K562 (cell line): Measurements from ENCODE around the gene ANKRD11. TPM values are rescaled to one million over a fixed set of nuclear protein-coding genes. Genes with fewer than 3 reads are reported as not detected.

ENCODE experiments used
- BCOR ChIP-seq: fragments of 450-650 bp; IDR thresholded peaks from 2 replicates; pipeline ENCODE4 v1.6.1; 2016
- CBFA2T3 ChIP-seq: fragments of 450-650 bp; IDR thresholded peaks from 2 replicates; pipeline ENCODE4 v1.6.1; 2017
- CREBBP ChIP-seq: IDR thresholded peaks from one replicate; pipeline ENCODE4 v1.6.1; 2012; ENCODE audit warnings: low read depth, mild to moderate bottlenecking, control low read depth, inconsistent platforms, low read length
- EGR1 ChIP-seq: fragments of 450-650 bp; conservative IDR thresholded peaks from 2 replicates; pipeline ENCODE4 v1.6.1; 2017; ENCODE audit warnings: mild to moderate bottlenecking
- NFE2 ChIP-seq: IDR thresholded peaks from 2 replicates; pipeline ENCODE4 v1.6.1; 2014; ENCODE audit warnings: antibody characterized with exemption, low read depth
- NR2C2 ChIP-seq, 2 experiments: fragments of 200-800 bp in 1 of 2; sonication (Bioruptor generic) in 1 of 2; sonication (generic) in 1 of 2; formaldehyde crosslinking in 1 of 2; IDR thresholded peaks; 2 replicates each; pipeline versions ENCODE4 v1.6.1 to v1.8.0; 2016 to 2022; ENCODE audit warnings: mild to moderate bottlenecking in 1 of 2, missing compliant biosample characterization in 1 of 2, missing genetic modification characterization in 1 of 2, missing genetic modification reagents in 1 of 2
- SMARCA4 ChIP-seq: fragments of 450-650 bp; IDR thresholded peaks from 2 replicates; pipeline ENCODE4 v1.6.1; 2016
- ZNF766 ChIP-seq: fragments of 200-800 bp; sonication (Bioruptor generic); conservative IDR thresholded peaks from 2 replicates; pipeline ENCODE4 v1.6.1; 2016; ENCODE audit warnings: missing genetic modification characterization, missing compliant biosample characterization
- polyA plus RNA-seq, 8 experiments: library from polyadenylated mRNA; depleted of rRNA in 4 of 8; stranded (reverse) in 5 of 8; unstranded in 3 of 8; fragments of >200 nt; fragmentation: Nextera tagmentation in 2 of 8; fragmentation: Illumina TruSeq in 1 of 8; extraction: Ambion mirVana in 2 of 8; extraction: Trizol in 1 of 8; gene quantifications; 2 replicates each; pipeline versions ENCODE4 v1.2.1 to v1.2.3, GENCODE V29; 2011 to 2014; ENCODE audit warnings: inconsistent platforms in 1 of 8, missing spikeins in 1 of 8
- total RNA-seq, 7 experiments: library from RNA; depleted of rRNA in 6 of 7; stranded (reverse); fragments of >200 nt in 6 of 7; fragmentation: Illumina TruSeq in 2 of 7; extraction: Trizol in 2 of 7; gene quantifications; 2 replicates each; pipeline versions ENCODE4 v1.2.1 to v1.2.3, GENCODE V29; 2011 to 2021; ENCODE audit warnings: low replicate concordance in 1 of 7
- TF ChIP-seq, protein P1 (sequence below): sonication (generic); formaldehyde crosslinking; IDR thresholded peaks from 2 replicates; pipeline ENCODE4 v1.8.1; 2023; ENCODE audit warnings: missing genetic modification reagents, mild to moderate bottlenecking, borderline replicate concordance
- TF ChIP-seq, protein P2 (sequence below), 2 experiments: fragments of 450-650 bp; conservative IDR thresholded peaks; 2 replicates each; pipeline ENCODE4 v1.6.1; 2017; ENCODE audit warnings: mild to moderate bottlenecking in 2 of 2, moderate library complexity in 2 of 2
- TF ChIP-seq, protein P3 (sequence below): fragments of 450-650 bp; IDR thresholded peaks from 2 replicates; pipeline ENCODE4 v1.6.1; 2018; ENCODE audit not compliant: partially characterized antibody
- TF ChIP-seq, protein P4 (sequence below): sonication (generic); formaldehyde crosslinking; IDR thresholded peaks from 2 replicates; pipeline ENCODE4 v1.8.0; 2022; ENCODE audit warnings: mild to moderate bottlenecking, missing genetic modification reagents
- TF ChIP-seq, protein P5 (sequence below), 3 experiments: fragments of 200-800 bp in 1 of 3; sonication (Bioruptor generic) in 1 of 3; sonication (generic) in 1 of 3; formaldehyde crosslinking in 1 of 3; IDR thresholded peaks; 2 replicates each; pipeline versions ENCODE4 v1.6.1 to v1.8.0; 2016 to 2022; ENCODE audit warnings: mild to moderate bottlenecking in 2 of 3, missing compliant biosample characterization in 2 of 3, missing genetic modification characterization in 2 of 3, missing genetic modification reagents in 1 of 3

ANKRD11 gene
- total and polyA plus RNA-seq, 9 of the 15 experiments (the other 6 are each of a cell fraction or from before 2014, with no cell fraction given), result 4.7 to 126 (median 31.7) TPM

DNA sequence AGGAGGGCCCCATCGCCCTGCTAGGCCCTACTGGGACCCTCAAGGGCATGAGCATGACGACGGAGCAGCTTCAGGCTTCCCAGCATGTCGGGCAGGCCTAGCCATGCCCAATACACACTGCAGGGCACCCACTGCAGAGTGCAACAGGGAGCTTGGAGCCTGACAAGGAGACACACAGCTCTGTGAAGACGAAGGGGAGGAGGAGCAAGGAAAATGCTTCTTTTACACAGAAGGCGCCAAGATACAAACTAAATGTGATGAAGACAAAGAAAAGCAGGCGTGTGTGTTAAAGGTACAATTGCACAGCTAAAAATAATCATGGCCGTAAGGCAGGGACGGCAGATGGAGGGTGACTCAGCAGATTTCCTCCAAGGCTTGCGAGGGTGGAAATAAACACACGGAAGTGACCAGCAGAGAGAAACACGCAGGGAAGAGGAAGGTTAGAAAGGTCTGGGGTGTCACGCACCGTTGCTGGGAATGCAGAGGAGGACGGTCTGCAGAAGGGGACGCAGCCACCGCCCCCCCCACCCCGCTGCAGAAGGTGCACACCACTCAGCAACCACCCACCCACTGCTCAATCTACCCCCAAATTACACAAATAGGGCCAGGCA lies 164.4 kb downstream of the ANKRD11 start (continued):
- TF ChIP-seq EGR1 (peak; percentile 59), NR2C2 (CRISPR knock-in tag; IDR thresholded peaks at IDR 0.05) (no peak), NR2C2 (tag; IDR thresholded peaks at IDR 0.05) (no peak), NFE2 (peak; percentile 100), CREBBP (no peak), SMARCA4 (peak; percentile 87), CBFA2T3 (peak; percentile 51; the same call in 1 of the 2 replicates), BCOR (peak; percentile 26; the same call in 1 of the 2 replicates), ZNF766 (CRISPR knock-in tag) (peak; percentile 86)
- TF ChIP-seq, protein P1, sequence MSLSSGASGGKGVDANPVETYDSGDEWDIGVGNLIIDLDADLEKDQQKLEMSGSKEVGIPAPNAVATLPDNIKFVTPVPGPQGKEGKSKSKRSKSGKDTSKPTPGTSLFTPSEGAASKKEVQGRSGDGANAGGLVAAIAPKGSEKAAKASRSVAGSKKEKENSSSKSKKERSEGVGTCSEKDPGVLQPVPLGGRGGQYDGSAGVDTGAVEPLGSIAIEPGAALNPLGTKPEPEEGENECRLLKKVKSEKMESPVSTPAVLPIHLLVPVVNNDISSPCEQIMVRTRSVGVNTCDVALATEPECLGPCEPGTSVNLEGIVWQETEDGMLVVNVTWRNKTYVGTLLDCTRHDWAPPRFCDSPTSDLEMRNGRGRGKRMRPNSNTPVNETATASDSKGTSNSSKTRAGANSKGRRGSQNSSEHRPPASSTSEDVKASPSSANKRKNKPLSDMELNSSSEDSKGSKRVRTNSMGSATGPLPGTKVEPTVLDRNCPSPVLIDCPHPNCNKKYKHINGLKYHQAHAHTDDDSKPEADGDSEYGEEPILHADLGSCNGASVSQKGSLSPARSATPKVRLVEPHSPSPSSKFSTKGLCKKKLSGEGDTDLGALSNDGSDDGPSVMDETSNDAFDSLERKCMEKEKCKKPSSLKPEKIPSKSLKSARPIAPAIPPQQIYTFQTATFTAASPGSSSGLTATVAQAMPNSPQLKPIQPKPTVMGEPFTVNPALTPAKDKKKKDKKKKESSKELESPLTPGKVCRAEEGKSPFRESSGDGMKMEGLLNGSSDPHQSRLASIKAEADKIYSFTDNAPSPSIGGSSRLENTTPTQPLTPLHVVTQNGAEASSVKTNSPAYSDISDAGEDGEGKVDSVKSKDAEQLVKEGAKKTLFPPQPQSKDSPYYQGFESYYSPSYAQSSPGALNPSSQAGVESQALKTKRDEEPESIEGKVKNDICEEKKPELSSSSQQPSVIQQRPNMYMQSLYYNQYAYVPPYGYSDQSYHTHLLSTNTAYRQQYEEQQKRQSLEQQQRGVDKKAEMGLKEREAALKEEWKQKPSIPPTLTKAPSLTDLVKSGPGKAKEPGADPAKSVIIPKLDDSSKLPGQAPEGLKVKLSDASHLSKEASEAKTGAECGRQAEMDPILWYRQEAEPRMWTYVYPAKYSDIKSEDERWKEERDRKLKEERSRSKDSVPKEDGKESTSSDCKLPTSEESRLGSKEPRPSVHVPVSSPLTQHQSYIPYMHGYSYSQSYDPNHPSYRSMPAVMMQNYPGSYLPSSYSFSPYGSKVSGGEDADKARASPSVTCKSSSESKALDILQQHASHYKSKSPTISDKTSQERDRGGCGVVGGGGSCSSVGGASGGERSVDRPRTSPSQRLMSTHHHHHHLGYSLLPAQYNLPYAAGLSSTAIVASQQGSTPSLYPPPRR (CRISPR knock-in tag), result peak; percentile 74; the same call in 1 of the 2 replicates
- TF ChIP-seq, protein P2, sequence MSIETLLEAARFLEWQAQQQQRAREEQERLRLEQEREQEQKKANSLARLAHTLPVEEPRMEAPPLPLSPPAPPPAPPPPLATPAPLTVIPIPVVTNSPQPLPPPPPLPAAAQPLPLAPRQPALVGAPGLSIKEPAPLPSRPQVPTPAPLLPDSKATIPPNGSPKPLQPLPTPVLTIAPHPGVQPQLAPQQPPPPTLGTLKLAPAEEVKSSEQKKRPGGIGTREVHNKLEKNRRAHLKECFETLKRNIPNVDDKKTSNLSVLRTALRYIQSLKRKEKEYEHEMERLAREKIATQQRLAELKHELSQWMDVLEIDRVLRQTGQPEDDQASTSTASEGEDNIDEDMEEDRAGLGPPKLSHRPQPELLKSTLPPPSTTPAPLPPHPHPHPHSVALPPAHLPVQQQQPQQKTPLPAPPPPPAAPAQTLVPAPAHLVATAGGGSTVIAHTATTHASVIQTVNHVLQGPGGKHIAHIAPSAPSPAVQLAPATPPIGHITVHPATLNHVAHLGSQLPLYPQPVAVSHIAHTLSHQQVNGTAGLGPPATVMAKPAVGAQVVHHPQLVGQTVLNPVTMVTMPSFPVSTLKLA (conservative IDR thresholded peaks at IDR 0.05), result peak; percentile 78 to 89
- TF ChIP-seq, protein P3, sequence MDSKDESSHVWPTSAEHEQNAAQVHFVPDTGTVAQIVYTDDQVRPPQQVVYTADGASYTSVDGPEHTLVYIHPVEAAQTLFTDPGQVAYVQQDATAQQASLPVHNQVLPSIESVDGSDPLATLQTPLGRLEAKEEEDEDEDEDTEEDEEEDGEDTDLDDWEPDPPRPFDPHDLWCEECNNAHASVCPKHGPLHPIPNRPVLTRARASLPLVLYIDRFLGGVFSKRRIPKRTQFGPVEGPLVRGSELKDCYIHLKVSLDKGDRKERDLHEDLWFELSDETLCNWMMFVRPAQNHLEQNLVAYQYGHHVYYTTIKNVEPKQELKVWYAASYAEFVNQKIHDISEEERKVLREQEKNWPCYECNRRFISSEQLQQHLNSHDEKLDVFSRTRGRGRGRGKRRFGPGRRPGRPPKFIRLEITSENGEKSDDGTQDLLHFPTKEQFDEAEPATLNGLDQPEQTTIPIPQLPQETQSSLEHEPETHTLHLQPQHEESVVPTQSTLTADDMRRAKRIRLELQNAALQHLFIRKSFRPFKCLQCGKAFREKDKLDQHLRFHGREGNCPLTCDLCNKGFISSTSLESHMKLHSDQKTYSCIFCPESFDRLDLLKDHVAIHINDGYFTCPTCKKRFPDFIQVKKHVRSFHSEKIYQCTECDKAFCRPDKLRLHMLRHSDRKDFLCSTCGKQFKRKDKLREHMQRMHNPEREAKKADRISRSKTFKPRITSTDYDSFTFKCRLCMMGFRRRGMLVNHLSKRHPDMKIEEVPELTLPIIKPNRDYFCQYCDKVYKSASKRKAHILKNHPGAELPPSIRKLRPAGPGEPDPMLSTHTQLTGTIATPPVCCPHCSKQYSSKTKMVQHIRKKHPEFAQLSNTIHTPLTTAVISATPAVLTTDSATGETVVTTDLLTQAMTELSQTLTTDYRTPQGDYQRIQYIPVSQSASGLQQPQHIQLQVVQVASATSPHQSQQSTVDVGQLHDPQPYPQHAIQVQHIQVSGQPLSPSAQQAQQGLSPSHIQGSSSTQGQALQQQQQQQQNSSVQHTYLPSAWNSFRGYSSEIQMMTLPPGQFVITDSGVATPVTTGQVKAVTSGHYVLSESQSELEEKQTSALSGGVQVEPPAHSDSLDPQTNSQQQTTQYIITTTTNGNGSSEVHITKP, result peak; percentile 32
- TF ChIP-seq, protein P4, sequence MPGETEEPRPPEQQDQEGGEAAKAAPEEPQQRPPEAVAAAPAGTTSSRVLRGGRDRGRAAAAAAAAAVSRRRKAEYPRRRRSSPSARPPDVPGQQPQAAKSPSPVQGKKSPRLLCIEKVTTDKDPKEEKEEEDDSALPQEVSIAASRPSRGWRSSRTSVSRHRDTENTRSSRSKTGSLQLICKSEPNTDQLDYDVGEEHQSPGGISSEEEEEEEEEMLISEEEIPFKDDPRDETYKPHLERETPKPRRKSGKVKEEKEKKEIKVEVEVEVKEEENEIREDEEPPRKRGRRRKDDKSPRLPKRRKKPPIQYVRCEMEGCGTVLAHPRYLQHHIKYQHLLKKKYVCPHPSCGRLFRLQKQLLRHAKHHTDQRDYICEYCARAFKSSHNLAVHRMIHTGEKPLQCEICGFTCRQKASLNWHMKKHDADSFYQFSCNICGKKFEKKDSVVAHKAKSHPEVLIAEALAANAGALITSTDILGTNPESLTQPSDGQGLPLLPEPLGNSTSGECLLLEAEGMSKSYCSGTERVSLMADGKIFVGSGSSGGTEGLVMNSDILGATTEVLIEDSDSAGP, result peak; percentile 61; the same call in 1 of the 2 replicates
- TF ChIP-seq, protein P5, sequence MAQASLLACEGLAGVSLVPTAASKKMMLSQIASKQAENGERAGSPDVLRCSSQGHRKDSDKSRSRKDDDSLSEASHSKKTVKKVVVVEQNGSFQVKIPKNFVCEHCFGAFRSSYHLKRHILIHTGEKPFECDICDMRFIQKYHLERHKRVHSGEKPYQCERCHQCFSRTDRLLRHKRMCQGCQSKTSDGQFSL (CRISPR knock-in tag; IDR thresholded peaks at IDR 0.05), result peak; percentile 85
- TF ChIP-seq, protein P5 (tag; IDR thresholded peaks at IDR 0.05), result no peak
